ENCODE results near the gene RAB11FIP4.

DNA sequence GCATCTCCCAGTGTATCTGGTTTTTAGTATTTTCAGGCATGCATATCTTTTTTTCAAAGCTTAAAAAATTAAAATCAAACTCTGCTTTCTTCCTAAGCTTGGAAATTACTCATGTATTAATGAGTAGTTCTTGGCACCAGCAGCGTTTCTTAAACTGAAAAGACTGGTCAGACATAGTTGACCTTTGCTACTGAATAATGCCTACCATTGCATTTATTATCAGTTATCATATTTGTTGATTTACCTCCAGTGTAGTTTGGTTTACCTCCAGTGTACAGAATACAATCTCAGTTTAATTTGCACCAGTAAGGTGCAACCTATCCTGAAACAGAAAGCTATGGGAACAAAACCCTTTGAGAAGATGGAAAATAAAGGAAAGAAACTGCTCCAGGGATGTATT is 35.5 kb upstream of the RAB11FIP4 start:
- TF ChIP-seq POLR2AphosphoS5 (IDR thresholded peaks at IDR 0.05; ENCODE audit: low read depth, low read length) = no peak
- TF ChIP-seq, protein P1, sequence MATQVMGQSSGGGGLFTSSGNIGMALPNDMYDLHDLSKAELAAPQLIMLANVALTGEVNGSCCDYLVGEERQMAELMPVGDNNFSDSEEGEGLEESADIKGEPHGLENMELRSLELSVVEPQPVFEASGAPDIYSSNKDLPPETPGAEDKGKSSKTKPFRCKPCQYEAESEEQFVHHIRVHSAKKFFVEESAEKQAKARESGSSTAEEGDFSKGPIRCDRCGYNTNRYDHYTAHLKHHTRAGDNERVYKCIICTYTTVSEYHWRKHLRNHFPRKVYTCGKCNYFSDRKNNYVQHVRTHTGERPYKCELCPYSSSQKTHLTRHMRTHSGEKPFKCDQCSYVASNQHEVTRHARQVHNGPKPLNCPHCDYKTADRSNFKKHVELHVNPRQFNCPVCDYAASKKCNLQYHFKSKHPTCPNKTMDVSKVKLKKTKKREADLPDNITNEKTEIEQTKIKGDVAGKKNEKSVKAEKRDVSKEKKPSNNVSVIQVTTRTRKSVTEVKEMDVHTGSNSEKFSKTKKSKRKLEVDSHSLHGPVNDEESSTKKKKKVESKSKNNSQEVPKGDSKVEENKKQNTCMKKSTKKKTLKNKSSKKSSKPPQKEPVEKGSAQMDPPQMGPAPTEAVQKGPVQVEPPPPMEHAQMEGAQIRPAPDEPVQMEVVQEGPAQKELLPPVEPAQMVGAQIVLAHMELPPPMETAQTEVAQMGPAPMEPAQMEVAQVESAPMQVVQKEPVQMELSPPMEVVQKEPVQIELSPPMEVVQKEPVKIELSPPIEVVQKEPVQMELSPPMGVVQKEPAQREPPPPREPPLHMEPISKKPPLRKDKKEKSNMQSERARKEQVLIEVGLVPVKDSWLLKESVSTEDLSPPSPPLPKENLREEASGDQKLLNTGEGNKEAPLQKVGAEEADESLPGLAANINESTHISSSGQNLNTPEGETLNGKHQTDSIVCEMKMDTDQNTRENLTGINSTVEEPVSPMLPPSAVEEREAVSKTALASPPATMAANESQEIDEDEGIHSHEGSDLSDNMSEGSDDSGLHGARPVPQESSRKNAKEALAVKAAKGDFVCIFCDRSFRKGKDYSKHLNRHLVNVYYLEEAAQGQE (IDR thresholded peaks at IDR 0.05; ENCODE audit: insufficient read depth in 1 of 2, low read depth in 2 of 2, low read length in 2 of 2) = no peak

Data from PFSK-1 (cell line).